Prostate gland (tissue), 2 donors: Measurements from ENCODE around the gene MPP2. TPM values are rescaled to one million over a fixed set of nuclear protein-coding genes. Genes with fewer than 3 reads are reported as not detected.
A peak's percentile ranks its signal among the peaks of the same experiment; 100 is the strongest.

Source experiments
- DNase-seq: peaks from one replicate; pipeline ENCODE4 v3.0.0-alpha.2; 2019; ENCODE audit warnings: low spot score
- H3K27ac ChIP-seq, 2 donors: fragments of 200-600 bp; sonication (generic); 2 replicates each; pipeline ENCODE4 v1.5.1; 2017 to 2019
- H3K27me3 ChIP-seq: fragments of 200-600 bp; sonication (generic); replicated peaks from 2 replicates; pipeline ENCODE4 v1.5.1; 2019; ENCODE audit not compliant: insufficient read depth
- H3K36me3 ChIP-seq, 2 donors: fragments of 200-600 bp; sonication (generic); 1 replicate in 1 of 2; 2 replicates in 1 of 2; pipeline versions ENCODE4 v1.5.1 to v1.8.1; 2017 to 2019
- H3K4me1 ChIP-seq: fragments of 200-600 bp; sonication (generic); replicated peaks from 2 replicates; pipeline ENCODE4 v1.5.1; 2019
- H3K4me3 ChIP-seq, 2 donors: fragments of 200-600 bp; sonication (generic); 2 replicates each; pipeline ENCODE4 v1.5.1; 2017 to 2019
- H3K9me3 ChIP-seq: fragments of 200-600 bp; sonication (generic); 2 replicates; pipeline ENCODE4 v1.5.1; 2017
- CTCF ChIP-seq, 4 experiments: fragments of 200-600 bp in 2 of 4; fragments of 450-650 bp in 2 of 4; sonication (generic) in 2 of 4; IDR thresholded peaks; 1 replicate in 3 of 4; 2 replicates in 1 of 4; pipeline ENCODE4 v1.5.1; 2016 to 2019; ENCODE audit warnings: antibody characterized with exemption in 4 of 4, mild to moderate bottlenecking in 2 of 4, moderate library complexity in 2 of 4
- POLR2A ChIP-seq: fragments of 450-650 bp; IDR thresholded peaks from one replicate; pipeline ENCODE4 v1.6.1; 2016; ENCODE audit warnings: antibody characterized with exemption, mild to moderate bottlenecking
- POLR2AphosphoS5 ChIP-seq: sonication (generic); formaldehyde crosslinking; IDR thresholded peaks from one replicate; pipeline ENCODE4 v1.6.1; 2017; ENCODE audit warnings: antibody characterized with exemption
- WGBS: methylation state at CpG from one replicate; pipeline ENCODE4 v1.1.5; 2018; 5-methylcytosine and 5-hydroxymethylcytosine counted together
- intact Hi-C: fragments of 100-400 bp; cut with DNase I; formaldehyde crosslinking; loops from one replicate; pipeline ENCODE4 v1.14.2; 2022
- total RNA-seq, 2 donors: library from RNA; depleted of rRNA; stranded (reverse); fragments of >200 nt; gene quantifications; one replicate each; pipeline ENCODE4 v1.1.0, GENCODE V29; 2016

Gene MPP2
- total RNA-seq = 10 to 100 TPM; 14.9 to 17.7 TPM

- intact Hi-C loops = no loop called here
Measured at GRCh38 chr17:43907425-43907981, at the start of gene MPP2. Gene MPP2, minus strand, starts transcription at chr17:43907536. Its CDS starts 3,076 bp downstream, at chr17:43904460.

DNA sequence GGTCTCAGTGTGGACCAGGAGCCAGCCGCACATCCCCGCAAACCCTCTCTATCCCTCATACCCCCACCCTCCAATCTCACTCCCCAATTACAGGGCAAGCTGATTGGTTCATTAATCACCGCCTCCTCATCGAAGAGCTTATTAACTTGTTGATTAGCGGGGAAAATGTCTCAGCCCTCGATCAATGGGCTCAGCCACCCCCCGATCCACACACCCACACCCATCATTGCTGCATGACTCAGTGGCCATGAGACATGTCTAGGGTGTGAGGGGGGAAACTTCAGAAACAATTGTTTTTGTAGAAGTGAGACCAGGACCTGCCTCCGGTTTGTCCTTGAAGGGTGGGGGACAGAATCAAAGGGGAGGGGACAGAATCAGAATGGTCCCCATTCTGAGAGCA lies 48.9 kb upstream of the MPP2 start:
- DNase-seq = no peak
- TF ChIP-seq POLR2A (no peak), POLR2AphosphoS5 (no peak), CTCF (IDR thresholded peaks at IDR 0.05) (no peak)
- 80% methylated on average over 8 of the region's 8 CpGs for WGBS
- no peak overlapping the region for H3K4me3 ChIP-seq
- H3K36me3 ChIP-seq = no peaks in the 10 kb centered on the region
- intact Hi-C loops = no loop called here
- H3K4me1 ChIP-seq = no peaks in the 10 kb centered on the region
- no peak overlapping the region for H3K27ac ChIP-seq
- peaks cover 8% of the 10 kb centered on the region for H3K27me3 ChIP-seq
- H3K9me3 ChIP-seq = no peaks in the 10 kb centered on the region

More at GRCh38 chr17:43907425-43907981, at the start of gene MPP2:
- Histone ChIP-seq H3K4me3 (peak within 1 kb of the TSS; percentile 52 to 56), H3K27ac (peak within 1 kb of the TSS; percentile 79 to 86), H3K4me1 (peaks cover 6% of the 10 kb centered on the region), H3K27me3 (no peaks in the 10 kb centered on the region), H3K9me3 (no peaks in the 10 kb centered on the region), H3K36me3 (no peaks in the 10 kb centered on the region)
- WGBS = under 1% methylated on average over 36 of the region's 36 CpGs
- DNase-seq = peak; percentile 68
- peak; percentile 64 for TF ChIP-seq POLR2AphosphoS5
- peak in 2 of 4 experiments; percentile 31 to 39 for TF ChIP-seq CTCF (IDR thresholded peaks at IDR 0.05)
- no peak for TF ChIP-seq POLR2A

DNA sequence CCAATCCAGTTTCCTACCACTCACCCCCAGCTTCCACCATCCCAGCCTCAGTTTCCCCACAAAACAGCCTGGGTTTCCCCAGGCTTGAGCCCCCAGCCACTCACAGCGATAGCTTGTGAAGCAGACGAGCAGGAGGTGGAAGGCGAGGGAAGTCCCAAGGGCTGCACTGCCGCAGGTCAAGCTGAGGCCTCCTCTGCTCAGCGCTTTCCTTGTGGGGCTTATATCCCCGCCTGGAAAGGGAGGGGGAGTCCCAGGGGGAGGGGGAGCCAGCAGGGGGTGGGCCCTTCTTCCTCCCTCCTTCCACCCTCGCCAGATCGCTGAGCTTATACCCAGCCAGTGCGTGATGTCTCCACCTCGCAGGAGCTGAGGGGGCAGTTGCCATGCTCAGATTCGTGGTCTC lies 46.4 kb upstream of the MPP2 start, which contains the start of gene PYY:
Gene PYY (minus strand): TSS at position 195 of the 400 bp plus-strand sequence. CDS start 457 bp downstream, outside the sequence.
- intact Hi-C loops = no loop called here
- H3K27me3 ChIP-seq = peaks cover 8% of the 10 kb centered on the region
- 54% methylated on average over 11 of the region's 11 CpGs for WGBS

GRCh38 chr17:43952724-43953666 lies 45.7 kb upstream of the MPP2 start:
- WGBS = 7% methylated on average over 74 of the region's 82 CpGs
- Histone ChIP-seq H3K27me3 (peaks cover 8% of the 10 kb centered on the region), H3K36me3 (no peaks in the 10 kb centered on the region), H3K27ac (no peak overlapping the region), H3K4me1 (no peaks in the 10 kb centered on the region), H3K4me3 (no peak overlapping the region), H3K9me3 (no peaks in the 10 kb centered on the region)
- DNase-seq = no peak
- intact Hi-C loops = no loop called here
- TF ChIP-seq CTCF (IDR thresholded peaks at IDR 0.05) = no peak

More for the DNA sequence above, 46.4 kb upstream of the MPP2 start, which contains the start of gene PYY:
- H3K9me3 ChIP-seq = no peaks in the 10 kb centered on the region
- no peak for DNase-seq
- no peak for TF ChIP-seq CTCF (IDR thresholded peaks at IDR 0.05)
- TF ChIP-seq POLR2A = no peak
- no peak for TF ChIP-seq POLR2AphosphoS5
- no peak within 1 kb of the TSS for H3K4me3 ChIP-seq
- no peaks in the 10 kb centered on the region for H3K4me1 ChIP-seq
- no peaks in the 10 kb centered on the region for H3K36me3 ChIP-seq
- H3K27ac ChIP-seq = no peak within 1 kb of the TSS
